GM19193 (cell line): Measurements from ENCODE around the gene MBOAT2.

ENCODE experiments used
- POLR2A ChIP-seq: IDR thresholded peaks from 4 replicates; pipeline ENCODE4 v1.6.1; 2011; ENCODE audit not compliant: insufficient read depth, insufficient read length; ENCODE audit errors: extremely low read depth

Gene MBOAT2

DNA sequence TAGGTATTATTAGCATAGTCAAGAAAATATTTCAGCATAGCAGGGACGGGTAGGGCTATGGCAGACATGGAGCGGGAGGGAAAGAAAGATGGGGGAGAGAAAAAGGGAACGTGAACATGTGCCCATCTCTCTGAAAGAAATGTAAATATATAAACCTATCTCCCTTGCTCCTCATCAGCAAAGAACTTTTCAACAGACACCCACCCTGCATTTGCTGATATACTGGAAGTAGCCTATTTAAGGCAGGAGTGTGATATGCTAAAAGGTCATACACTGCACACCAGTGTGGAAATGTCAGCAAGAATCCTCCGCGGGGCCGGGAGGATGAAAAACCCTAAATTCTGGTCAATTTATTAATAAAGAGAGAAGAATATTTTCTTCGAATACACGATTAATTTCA, 1.7 kb downstream of the MBOAT2 start:
- TF ChIP-seq POLR2A, result no peak

DNA sequence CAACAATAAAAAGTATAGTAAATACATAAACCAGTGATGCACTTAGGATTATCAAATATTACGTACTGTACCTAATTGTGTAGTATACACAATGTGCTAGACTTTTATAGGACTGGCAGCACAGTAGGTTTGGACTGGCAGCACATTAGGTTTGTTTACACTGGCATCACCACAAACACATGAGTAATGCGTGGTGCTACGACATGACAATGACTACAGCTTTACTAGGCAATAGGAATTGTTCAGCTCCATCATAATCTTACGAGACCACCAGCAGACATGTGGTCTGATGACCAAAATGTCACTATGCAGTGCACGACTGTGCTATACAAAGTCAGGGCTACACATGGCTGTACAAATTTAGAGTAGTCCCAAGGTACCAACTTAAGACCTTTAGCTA, 2.3 kb downstream of the MBOAT2 start:
- no peak for TF ChIP-seq POLR2A

DNA sequence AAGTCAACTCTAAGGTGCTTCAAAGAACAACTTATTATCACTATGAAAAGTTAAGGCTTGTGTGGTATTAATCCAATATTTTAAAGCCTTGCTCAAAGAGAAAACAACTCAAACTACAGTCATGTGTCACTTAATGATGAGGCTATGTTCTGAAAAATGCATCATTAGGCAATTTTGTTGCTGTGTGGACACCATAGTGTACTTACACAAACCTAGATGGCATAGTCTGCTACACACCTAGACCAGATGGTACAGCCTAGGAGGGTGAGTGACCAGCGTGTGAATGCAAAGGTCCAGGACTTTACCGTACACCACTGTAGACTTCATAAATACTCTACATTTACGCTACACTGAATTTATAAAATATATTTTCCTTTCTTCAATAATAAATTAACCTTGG, 3.0 kb downstream of the MBOAT2 start:
- TF ChIP-seq POLR2A, result no peak

DNA sequence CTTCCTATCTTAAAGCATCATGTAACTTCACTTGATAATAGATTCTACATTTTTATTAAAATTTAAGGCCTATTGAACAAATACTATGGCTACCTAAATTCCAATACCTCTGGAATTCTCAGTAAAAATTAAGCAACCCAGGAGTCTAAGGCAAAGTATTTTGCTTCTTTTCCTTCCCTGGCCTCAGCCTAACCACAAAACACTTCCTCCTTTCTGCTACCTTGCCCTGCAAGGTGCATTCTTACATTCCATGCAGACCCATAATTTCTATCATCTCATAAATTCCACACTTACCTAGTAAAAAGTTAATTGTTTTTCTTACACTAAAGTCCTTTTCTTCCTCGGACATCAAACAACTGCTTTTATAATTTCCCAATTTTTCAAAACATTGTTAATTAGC, 3.7 kb downstream of the MBOAT2 start:
- TF ChIP-seq POLR2A, result no peak

DNA sequence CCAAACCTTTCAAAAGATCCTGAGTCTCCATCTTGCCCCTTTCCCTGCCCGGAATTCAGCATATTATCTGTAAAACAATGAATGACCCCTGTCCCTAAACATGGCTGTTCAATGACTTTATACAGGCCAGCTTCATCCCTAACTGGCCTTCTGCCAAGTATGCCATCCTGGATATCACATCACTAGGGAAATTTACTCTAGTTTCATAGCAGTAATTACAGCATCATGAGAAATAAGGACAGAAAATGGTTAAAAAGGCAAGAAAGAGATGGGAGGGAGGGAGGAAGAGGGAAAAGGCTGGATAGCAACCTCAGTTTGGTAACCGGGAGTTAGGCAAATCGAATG, 4.4 kb downstream of the MBOAT2 start:
- no peak for TF ChIP-seq POLR2A

DNA sequence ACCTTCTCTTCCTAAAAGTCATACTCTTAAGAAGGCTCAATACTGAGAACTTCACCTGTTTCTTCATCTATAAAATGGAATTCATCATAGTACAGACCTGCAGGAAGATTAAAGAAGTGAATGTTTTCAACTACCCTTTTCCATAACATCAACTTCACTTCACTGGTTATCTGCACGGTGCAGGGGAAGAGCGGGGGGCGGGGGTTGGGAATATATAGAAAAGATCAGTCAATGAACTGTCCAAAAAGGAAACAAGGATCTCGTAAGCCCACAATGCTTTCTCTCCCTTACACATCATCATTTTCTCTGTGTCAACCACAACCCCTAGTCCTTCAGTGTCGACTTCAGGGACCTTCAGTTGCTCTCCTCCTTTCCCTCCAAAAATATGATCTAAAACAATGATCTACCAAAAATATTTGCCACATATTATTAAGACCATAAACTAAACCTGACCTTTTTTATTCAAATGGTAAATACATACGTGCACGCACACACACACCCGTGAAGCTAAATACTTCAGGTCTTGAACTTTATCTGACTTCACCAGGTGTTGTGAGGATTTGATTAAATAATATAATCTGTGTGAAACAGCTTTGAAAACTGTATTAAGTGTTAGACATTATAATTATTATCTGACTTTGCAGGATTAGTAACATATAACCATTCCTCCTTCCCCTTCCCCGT, 4.9 kb downstream of the MBOAT2 start:
- TF ChIP-seq POLR2A, result no peak

DNA sequence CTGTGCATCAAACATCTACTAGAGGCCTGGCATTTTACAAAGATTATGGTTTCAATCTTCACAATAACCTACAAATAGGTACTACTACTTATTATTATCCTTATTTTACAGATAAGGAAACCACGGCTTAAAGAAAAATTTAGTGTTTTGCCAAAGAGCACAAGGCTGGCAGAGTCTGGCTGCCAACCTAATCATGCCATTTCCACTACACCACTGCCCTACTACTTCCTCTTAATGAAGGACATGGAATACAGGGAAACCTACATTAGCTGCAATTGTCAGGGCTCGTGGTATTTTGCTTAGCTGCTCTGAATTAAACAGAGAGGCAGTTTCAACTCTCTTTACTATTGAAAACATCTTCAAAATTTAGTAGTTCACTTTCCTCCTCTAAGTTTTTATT, 5.9 kb downstream of the MBOAT2 start:
- TF ChIP-seq POLR2A, result no peak

DNA sequence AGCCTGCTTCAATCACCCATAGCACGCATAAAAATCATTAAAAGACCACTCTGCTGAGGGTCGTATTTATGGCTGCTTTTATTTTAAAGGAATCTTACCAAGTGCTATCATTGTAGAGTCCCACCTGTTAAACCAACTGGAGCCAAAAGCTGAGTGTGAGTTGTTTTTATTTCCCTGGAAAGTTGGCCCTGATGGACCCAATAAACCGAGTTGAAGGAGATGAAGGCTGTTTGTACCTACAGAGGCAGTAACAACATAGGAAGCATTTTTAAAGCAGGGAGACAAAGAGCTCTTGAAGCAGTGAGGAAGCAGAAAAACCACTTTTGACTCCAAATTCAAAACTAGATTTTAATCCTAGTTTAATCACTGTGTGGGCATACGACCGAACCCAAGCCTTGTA, 6.4 kb downstream of the MBOAT2 start:
- no peak for TF ChIP-seq POLR2A

DNA sequence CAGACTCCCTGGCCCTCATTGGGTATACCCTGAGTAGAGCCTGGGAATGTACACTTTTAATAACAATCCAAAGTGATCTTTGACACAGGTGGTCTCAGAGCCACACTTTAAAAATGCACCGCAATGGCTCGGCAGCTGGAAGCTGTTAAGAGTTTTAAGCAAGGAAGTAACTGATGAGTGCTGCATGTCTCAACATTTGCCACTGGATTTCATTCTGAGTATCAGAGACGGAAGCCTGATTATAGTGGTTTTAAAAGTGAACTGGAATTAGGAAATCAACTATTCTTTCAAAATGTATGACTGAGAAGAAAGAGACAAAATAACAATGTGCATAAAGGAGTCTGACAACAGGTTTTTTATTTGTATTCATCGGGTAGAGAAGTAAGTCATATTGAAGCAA, 7.5 kb downstream of the MBOAT2 start:
- TF ChIP-seq POLR2A, result no peak

DNA sequence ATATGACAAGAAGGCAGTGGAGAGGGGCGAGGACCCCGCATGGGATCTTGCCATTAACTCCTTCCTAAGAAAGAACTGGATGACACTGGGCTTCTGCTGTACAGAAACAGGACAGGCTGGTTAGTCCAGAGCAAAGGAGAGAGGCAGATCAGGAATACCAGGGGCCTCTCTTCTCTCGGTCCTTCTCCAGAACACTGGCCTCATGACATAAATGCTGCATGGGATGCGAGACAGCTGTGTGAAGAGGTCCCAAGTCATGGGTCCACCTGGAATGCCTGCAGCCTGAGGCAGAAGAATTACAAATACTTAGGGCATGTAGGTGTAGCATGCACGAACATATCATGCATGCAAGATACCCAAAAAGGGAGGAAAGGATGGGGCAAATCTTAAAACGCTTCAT, 9.1 kb downstream of the MBOAT2 start:
- TF ChIP-seq POLR2A, result no peak

DNA sequence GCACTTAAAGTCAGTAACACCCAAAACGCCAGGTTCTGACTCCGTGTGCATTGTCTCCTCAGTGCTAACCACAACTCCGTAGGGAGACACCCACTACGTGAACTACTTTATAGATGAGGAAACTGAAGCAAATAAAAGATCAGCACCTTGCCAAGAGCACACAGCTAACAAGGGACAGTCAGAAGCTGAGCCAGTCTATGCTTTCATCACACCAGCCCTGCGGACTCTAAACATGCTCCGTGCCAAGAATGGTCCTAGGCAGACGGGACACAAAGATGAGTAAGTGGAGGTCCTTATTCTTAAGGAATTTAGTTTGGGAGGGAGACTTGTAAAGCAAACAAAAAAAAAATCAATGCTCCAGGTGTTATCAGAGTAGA, 9.6 kb downstream of the MBOAT2 start:
- TF ChIP-seq POLR2A, result no peak

DNA sequence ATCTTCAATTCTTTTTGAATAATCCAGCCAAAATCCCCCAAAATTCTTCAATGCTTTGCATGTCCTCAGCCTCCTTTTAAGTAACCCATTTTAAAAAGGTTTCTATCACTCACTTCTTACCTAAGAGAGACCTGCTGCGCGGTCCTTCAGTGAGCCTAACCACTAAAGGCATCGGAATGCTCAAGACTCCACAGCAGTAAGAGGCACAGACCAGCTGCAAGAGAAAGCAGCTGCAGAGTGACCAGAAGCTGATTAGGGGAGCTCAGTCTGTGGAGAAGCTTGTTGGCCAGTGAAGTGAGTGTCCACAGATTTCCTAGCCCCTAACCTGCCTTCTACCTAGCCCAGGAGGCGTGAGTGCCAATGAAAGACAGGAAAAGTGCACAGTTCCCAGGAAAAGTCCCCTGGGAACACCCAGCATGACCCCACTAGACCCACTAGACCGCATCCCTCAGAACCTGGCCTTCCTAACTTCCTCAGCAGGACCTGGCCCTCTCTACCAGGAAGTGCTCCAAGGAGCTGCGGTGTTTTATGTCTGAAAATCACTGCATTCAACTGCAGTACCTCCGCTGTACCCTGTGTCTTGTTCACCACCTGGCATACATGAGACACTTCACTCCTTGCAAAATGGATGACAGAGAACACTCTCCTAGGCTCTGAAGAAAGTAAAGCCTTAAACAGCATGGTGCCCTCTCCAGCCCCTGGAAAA, 10.1 kb downstream of the MBOAT2 start:
- no peak for TF ChIP-seq POLR2A

DNA sequence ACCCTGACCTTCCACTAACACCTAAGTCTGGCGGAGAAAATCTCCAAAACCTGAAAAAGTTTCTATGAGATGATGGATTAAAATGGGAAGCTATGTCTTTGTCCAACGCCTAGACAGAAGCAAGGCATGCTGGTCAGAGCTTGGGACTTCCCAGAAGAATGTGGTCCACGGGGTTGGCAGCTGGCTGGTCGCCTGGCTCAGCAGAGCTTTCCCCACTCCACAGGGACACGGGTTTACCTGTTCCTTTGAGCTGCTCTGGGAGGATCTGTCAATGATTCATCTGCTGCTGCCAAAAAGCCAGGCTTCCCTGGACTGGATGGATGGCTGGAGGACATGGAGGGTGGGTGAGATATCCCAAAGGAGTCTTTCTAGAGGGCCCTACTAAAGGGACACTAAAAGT, 10.8 kb downstream of the MBOAT2 start:
- no peak for TF ChIP-seq POLR2A

DNA sequence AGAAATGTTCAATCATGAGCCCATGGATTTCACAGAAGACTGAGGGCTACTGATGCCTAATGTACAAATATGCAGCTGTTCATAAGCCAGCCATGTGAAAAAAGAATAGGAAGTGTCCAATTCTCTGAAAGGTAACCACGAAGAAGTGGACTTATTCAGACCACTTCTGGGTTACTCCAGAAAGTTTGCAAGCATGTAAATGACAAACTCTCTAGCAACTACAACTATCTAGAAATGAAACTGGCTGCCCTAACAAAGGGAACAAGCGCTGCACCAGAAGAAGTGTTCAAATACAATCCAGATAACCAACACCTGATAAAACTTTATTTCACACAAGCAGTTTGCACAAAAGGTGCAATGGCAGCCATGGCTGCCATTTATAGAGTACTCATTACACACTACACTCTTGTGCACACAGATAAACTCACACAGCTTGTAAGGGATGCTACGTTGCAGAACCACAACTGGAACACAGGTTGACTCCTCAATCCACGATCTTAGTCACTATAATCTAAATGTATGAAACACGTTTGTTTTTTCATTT, 13.9 kb downstream of the MBOAT2 start:
- no peak for TF ChIP-seq POLR2A

DNA sequence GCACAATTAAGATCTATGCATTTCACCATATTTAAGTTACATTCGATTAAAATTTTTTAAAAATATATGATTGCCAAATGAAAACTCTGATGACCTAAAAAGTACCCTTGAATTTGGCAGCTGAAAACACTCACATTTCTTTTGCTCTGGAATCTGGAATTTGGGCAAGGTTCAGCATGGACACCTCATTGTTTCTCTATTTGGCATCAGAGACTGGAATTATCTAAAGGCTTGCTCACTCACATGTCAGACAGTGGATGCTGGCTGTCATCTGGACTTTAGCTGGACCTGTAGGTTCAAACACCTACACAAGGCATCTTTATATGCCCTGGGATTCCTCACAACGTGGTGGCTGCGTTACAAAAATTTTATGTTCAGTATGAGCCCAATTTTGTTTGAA, 16.1 kb downstream of the MBOAT2 start:
- TF ChIP-seq POLR2A, result no peak

DNA sequence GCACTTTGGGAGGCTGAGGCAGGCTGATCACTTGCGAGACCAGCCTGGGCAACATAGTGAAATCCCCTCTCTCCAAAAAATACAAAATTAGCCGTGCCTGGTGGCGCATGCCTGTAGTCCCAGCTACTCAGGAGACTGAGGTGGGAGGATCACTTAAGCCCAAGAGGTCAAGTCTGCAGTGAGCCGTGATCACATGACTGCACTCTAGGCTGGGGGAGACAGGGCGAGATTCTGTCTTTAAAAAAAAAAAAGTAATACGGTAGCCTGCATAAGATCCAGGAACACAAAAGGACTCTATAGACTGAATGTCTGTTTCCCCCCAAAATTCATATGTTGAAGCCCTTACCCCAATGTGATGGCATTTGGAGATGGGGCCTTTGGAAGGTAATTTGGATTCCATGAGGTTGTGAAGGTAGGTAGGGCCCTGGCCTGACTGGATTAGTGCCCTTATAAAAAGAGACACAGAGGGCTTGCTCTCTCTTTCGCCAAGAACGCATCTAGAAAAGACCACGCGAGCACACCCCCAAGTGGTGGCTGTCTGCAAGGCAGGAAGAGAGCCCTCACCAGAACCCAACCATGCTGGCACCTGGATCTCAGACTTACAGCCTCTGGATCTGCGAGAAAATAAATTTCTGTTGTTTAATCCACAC, 17.0 kb downstream of the MBOAT2 start:
- TF ChIP-seq POLR2A, result no peak

DNA sequence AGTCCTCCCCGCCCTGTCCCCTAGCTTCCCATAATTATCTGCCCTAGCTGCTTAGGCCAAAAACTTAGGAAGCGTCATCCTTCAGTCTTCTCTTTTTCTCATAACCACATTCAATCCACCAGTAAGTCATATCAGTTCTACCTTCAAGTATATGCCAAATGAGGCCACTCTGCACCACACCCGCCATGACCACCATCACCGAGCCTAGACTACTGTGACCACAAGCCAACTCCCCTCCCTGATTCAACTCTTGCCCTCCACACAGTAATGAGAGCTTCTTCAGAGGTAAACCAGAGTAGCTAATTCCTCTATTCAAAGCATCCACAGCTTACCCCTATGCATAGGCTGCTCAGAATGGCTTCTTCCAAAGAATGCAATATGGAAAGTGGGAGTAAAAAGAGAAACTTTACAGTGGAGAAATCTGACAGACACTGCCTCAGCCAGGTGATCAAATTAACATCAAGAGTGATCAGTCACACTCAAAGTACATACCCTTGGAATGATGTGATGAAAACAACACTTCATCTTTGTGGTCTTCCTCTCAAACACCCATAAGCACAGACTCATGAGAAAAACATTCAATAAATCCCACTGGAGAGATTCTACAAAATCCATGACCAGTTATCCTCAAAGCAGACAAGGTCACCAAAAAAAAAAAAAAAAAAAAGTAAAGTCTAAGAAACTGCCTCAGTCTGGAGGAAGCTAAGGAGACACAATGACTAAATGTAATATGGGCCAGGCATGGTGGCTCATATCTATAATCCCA, 17.7 kb downstream of the MBOAT2 start:
- no peak for TF ChIP-seq POLR2A
